GM18505 (cell line): Measurements from ENCODE around the gene SIGLEC9.

Experiments
- ATAC-seq: cut with Tn5 transposase; IDR thresholded peaks from one replicate; pipeline ENCODE4 v1.9.1; 2021; ENCODE audit not compliant: unreplicated experiment
- POLR2A ChIP-seq: IDR thresholded peaks from 4 replicates; pipeline ENCODE4 v1.6.1; 2011; ENCODE audit warnings: borderline replicate concordance; ENCODE audit not compliant: insufficient read depth, insufficient read length; ENCODE audit errors: extremely low read depth

SIGLEC9 gene

DNA sequence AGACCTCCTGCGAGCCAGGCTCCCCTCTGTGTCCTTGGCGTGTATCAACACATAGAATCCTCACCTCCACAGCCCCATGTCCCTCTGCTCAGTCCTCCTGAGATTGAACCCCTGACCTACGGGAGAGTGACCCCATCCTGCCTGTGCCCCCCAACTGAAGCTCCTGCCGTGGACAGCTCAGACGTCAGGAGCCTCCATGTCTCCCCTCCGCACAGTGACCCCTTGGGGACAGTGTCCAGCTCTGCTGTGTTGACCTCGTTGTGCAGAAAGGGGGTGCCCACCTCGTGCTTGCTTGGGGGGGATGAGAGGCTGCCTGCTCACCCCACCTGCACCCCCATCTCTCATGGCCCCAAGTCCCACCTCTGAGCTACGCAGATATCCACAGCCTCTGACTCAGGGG lies 490 bp upstream of the SIGLEC9 start:
- ATAC-seq = no peak
- no peak for TF ChIP-seq POLR2A

DNA sequence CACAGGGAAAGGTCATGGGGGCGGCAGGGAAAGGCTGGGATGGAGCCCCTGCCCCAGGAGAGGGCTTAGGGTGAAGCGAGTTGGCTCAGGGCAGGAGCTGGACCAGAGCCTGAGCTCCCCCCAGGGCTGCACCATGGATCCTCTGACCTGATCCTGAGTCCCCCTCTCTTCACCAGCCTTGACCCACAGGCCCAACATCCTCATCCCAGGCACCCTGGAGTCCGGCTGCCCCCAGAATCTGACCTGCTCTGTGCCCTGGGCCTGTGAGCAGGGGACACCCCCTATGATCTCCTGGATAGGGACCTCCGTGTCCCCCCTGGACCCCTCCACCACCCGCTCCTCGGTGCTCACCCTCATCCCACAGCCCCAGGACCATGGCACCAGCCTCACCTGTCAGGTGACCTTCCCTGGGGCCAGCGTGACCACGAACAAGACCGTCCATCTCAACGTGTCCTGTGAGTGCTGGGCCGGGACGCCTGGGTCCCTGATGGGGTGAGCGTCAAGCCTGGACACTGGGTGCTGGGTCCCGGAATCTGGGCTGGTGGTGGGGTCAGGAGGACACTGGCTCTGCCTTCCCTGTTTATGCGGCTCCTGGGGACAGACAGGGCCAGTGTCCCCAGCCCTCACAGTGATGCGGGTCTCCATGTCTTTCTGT lies 842 bp downstream of the SIGLEC9 start:
- TF ChIP-seq POLR2A = no peak

GRCh38 chr19:51127032-51127431 lies 2.3 kb downstream of the SIGLEC9 start:
- no peak for ATAC-seq

More for the DNA sequence above, 842 bp downstream of the SIGLEC9 start:
- no peak for ATAC-seq

DNA sequence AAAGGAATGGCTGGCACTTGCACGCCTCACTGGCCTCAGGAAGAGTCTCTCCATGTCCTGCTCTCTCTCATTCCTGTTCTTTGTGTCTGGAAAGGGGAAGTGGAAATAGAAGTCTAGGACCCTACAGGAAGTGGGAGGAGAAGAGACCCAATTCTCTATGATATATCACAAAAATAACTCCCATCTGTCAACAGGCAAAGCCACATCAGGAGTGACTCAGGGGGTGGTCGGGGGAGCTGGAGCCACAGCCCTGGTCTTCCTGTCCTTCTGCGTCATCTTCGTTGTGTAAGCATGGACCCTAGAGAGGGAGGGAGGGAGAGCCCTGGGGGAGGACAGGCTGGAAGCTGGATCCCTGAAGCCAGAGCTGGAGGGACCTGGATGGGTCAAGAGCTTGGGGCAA lies 3.0 kb downstream of the SIGLEC9 start:
- TF ChIP-seq POLR2A = no peak
- no peak for ATAC-seq

More at GRCh38 chr19:51127032-51127431, 2.3 kb downstream of the SIGLEC9 start:
- TF ChIP-seq POLR2A = no peak

- TF ChIP-seq POLR2A = no peak
- no peak for ATAC-seq
These were observed 3.5 kb downstream of the SIGLEC9 start for GRCh38 chr19:51128227-51128626.

DNA sequence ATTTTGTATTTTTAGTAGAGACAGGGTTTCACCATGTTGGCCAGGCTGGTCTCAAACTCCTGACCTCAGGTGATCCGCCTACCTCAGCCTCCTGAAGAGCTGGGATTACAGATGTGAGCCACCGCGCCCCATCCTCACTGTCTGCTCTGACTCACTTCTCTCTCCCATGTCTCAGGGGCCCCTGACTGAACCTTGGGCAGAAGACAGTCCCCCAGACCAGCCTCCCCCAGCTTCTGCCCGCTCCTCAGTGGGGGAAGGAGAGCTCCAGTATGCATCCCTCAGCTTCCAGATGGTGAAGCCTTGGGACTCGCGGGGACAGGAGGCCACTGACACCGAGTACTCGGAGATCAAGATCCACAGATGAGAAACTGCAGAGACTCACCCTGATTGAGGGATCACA lies 5.0 kb downstream of the SIGLEC9 start:
- TF ChIP-seq POLR2A = no peak
- ATAC-seq = no peak

DNA sequence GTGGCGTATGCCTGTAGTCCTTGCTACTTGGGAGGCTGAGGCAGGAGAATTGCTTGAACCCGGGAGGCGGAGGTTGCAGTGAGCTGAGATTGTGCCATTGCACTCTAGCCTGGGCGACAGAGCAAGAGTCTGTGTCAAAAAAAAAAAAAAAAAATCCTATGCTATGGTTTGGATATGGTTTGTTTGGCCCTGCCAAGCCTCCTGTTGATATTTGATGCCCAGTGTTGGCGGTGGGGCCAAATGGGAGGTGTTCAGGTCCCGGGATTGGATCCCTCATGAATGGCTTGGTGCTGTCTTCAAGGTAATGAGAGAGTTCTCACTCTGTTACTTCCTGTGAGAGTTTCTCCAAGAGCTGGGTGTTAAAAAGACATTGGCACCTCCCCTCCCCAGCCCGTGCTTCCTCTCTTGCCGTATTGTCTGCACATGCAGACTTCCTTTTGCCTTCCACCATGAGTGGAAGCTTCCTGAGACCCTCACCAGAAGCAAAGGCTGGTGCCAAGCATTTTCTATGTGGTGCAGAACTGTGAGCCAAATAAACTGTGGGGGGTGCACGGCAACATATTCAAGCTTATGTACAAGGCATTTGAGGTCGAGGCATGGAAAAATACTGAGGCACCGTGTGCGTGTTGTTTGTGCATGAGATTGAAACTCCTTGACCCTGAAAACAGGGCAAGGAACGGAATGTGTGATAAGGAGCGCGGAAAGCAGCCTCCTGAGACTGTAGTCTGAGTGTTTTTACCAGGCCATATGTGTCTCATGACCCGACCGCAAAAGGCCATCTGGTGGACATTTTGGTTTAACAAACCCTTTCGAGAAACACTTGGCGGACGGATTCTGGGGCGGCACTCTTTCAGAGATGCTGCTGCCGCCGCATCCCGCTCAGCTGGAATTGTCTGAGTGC lies 7.3 kb downstream of the SIGLEC9 start:
- no peak for TF ChIP-seq POLR2A
- no peak for ATAC-seq

GRCh38 chr19:51135004-51135403 lies 10.3 kb downstream of the SIGLEC9 start:
- TF ChIP-seq POLR2A = no peak
- ATAC-seq = no peak

GRCh38 chr19:51135986-51136762 lies 11.5 kb downstream of the SIGLEC9 start:
- TF ChIP-seq POLR2A = no peak
- ATAC-seq = no peak

GRCh38 chr19:51136851-51137551 lies 12.3 kb downstream of the SIGLEC9 start:
- ATAC-seq = no peak
- TF ChIP-seq POLR2A = no peak

- no peak for TF ChIP-seq POLR2A
- ATAC-seq = no peak
These were observed 13.2 kb downstream of the SIGLEC9 start for GRCh38 chr19:51137792-51138425.

DNA sequence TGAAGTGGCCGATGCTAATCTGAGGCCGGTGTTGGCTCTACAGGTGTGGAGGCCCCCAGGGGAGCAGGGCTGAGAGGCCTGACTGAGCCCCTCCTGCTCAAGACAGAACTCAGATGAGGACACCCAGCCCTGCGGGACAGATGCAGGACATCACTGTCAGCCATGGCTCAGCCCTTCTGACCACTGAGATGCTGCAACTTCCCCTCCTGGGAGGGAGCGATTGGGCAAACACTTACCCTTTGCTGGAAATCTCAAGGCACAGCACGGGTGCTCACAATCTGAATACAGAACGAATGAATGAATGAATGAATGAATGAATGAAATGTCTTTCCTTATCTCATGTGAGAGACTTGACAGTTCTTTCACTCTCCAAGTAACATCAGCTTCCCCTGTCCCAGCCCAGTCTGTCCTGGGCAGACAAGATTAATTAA lies 13.9 kb downstream of the SIGLEC9 start:
- ATAC-seq = no peak
- TF ChIP-seq POLR2A = no peak

GRCh38 chr19:51139299-51140014 lies 14.8 kb downstream of the SIGLEC9 start:
- ATAC-seq = no peak
- no peak for TF ChIP-seq POLR2A

- no peak for ATAC-seq
- no peak for TF ChIP-seq POLR2A
These were observed 15.7 kb downstream of the SIGLEC9 start for GRCh38 chr19:51140441-51140840.
